Measurements from ENCODE around the gene GRHL1. TPM values are rescaled to one million over a fixed set of nuclear protein-coding genes. Genes with fewer than 3 reads are reported as not detected.

Gene GRHL1
- total RNA-seq, 1 experiment from 2014 or later: 1.9 TPM

DNA sequence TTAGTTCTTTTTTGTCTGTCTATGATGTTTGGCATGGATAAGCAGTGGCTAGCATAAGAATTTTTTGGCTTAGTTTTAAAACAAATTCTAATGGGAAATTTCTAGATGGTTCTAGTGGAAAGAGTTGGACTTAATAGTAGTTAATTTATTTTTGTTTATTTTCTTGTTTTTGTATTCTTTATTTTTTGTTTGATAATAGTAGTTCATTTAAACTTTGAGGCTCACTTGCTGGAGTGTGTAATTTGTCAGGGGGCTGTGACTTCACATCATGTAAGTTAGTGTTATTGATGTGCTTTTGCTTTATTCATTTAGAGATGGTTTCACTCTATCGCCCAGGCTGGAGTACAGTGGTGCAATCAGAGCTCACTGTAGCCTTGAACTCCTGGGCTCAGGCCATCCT lies 48.2 kb downstream of the GRHL1 start:
- in situ Hi-C loops (cut with HindIII; ENCODE audit: low pct_unique_long_range_greater_than_20kb, low sequenced_read_pairs): no loop called here
- DNase-seq (ENCODE audit: low read depth, low spot score): no peak

GRCh38 chr2:10000541-10000940 lies 49.0 kb downstream of the GRHL1 start:
- no peak for DNase-seq (ENCODE audit: low read depth, low spot score)
- in situ Hi-C loops (cut with HindIII; ENCODE audit: low pct_unique_long_range_greater_than_20kb, low sequenced_read_pairs): no loop called here

- DNase-seq (ENCODE audit: low read depth, low spot score): no peak
- in situ Hi-C loops (cut with HindIII; ENCODE audit: low pct_unique_long_range_greater_than_20kb, low sequenced_read_pairs): no loop called here
Measured at GRCh38 chr2:10001586-10001985, 50.1 kb downstream of the GRHL1 start.

GRCh38 chr2:10002109-10002508 lies 50.6 kb downstream of the GRHL1 start:
- in situ Hi-C loops (cut with HindIII; ENCODE audit: low pct_unique_long_range_greater_than_20kb, low sequenced_read_pairs): no loop called here
- DNase-seq (ENCODE audit: low read depth, low spot score): no peak

DNA sequence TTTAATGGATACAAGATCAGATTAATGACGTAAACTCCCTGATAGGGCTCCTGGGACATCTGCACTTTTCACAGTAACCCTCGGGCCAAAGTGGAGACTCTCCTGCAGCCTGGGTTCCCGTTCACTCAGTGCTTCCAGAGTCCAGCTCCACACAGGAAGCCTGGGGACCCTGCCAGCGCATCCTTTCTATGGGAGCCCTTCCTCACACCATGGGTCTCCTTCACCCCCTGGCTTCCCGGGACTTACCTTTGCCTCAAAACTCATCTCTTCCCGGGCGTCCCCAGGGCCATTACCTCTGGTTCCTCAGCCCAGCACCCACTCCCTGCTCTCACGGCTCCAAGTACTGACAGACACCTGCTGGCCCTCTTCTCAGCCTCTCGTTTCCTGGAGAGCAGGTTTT lies 51.2 kb downstream of the GRHL1 start:
- DNase-seq (ENCODE audit: low read depth, low spot score): no peak
- in situ Hi-C loops (cut with HindIII; ENCODE audit: low pct_unique_long_range_greater_than_20kb, low sequenced_read_pairs): no loop called here

GRCh38 chr2:10003206-10004125 lies 52.0 kb downstream of the GRHL1 start:
- in situ Hi-C loops (cut with HindIII; ENCODE audit: low pct_unique_long_range_greater_than_20kb, low sequenced_read_pairs): no loop called here
- DNase-seq (ENCODE audit: low read depth, low spot score): no peak

GRCh38 chr2:10004401-10004800 lies 52.9 kb downstream of the GRHL1 start:
- no peak for DNase-seq (ENCODE audit: low read depth, low spot score)
- in situ Hi-C loops (cut with HindIII; ENCODE audit: low pct_unique_long_range_greater_than_20kb, low sequenced_read_pairs): no loop called here

DNA sequence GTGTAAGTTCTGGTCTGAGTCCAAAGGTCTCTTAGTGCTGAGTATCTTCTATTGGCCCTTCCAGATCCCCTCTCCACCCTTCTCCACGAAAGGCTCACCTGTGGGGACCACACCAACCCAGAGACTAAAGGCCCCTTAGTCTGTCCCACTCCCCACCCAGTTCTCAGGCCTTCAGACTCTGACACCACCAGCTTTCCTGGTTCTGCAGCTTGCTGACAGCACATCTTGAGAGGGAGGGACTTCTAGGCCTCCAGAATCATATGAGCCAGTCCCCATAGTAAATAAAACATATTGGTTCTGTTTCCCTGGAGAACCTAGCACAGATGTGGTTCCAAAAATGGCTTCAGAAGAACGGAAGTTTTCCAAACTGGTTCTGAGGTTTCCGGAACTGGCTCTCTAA lies 53.3 kb downstream of the GRHL1 start:
- in situ Hi-C loops (cut with HindIII; ENCODE audit: low pct_unique_long_range_greater_than_20kb, low sequenced_read_pairs): no loop called here
- no peak for DNase-seq (ENCODE audit: low read depth, low spot score)

DNA sequence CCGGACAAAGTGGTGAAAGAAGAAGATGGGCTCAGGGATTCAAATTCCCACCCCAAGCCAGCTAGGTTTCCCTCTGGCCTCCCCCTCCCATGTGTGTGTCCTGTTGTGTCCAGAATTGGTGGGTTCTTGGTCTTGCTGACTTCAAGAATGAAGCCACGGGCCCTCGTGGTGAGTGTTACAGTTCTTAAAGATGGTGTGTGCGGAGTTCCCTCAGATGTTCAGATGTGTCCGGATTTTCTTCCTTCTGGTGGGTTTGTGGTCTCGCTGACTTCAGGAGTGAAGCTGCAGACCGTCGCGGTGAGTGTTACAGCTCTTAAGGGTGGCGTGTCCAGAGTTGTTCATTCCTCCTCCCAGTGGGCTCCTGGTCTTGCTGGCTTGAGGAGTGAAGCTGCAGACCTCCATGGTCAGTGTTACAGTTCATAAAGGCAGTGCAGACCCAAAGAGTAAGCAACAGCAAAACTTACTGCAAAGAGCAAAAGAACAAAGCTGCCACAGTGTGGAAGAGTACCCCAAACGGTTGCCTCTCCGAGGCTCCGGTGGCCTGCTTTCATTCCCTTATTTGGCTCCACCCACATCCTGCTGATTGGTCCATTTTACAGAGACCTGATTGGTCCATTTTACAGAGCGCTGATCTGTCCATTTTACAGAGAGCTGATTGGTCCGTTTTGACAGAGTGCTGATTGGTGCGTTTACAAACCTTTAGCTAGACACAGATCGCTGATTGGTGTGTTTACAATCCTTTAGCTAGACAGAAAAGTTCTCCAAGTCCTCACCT lies 54.2 kb downstream of the GRHL1 start:
- no peak for DNase-seq (ENCODE audit: low read depth, low spot score)
- in situ Hi-C loops (cut with HindIII; ENCODE audit: low pct_unique_long_range_greater_than_20kb, low sequenced_read_pairs): no loop called here

GRCh38 chr2:10006236-10007161 lies 55.0 kb downstream of the GRHL1 start:
- no peak for DNase-seq (ENCODE audit: low read depth, low spot score)
- in situ Hi-C loops (cut with HindIII; ENCODE audit: low pct_unique_long_range_greater_than_20kb, low sequenced_read_pairs): no loop called here

DNA sequence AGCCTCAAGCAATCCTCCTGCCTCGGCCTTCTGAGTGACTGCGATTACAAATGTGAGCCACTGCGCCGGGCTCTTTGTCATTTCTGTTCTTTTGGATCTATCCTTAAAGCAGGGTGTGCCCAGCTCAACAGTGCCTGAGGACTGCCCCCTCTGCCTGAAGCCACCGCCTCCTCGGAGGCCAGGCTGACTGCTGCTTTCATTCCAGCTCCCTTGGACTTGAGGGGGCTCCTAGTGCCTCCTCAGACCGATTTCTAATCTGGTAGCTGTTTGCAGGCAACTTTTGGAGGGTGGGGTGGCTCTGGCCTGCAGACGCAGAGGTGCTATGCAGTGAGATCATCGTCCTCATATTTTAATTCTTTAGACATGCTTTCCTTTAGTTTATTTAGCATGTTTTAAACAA lies 55.9 kb downstream of the GRHL1 start:
- in situ Hi-C loops (cut with HindIII; ENCODE audit: low pct_unique_long_range_greater_than_20kb, low sequenced_read_pairs): no loop called here
- DNase-seq (ENCODE audit: low read depth, low spot score): no peak

DNA sequence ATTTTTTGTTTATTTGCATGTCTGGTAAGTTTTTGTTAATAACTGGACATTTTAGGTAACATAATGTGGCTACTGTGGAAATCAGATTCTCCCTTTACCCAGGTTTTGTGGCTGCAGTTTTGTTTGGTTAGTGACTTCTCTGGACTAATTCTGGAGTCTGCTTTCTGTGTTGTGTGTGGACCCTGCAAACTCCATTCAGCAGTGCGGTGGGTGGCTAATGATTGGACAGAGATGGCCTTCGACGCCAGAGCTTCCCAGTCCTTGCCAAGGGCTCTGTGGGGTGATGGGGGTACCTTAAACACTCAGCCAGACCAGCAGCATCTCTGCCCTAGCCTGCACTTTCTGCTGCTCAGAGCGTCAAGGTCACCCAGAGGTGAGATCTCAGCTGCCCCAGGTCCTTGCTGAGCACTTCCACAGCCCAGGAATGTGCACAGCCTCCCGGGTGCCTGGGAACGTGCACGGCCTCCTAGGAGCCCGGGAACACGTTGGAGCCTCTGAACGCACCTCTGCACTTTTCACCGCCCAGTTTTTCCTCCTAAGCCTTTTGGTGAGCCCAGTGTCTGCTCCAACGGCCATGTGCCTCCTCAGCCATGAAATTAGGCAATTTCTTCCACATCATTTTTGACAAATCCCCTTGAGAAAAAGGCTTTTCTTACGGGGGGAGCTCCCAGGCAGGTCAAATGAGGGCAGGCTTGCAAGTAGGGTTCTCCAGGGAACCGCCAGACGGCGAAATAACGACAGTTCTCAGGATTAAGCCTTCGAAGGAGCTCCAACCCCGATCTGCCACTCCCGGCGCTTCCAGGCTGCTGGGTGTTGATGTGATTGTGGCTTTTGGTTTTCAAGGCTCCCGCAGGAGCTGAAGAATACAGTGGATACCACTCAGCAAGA lies 56.7 kb downstream of the GRHL1 start:
- in situ Hi-C loops (cut with HindIII; ENCODE audit: low pct_unique_long_range_greater_than_20kb, low sequenced_read_pairs): no loop called here
- no peak for DNase-seq (ENCODE audit: low read depth, low spot score)

DNA sequence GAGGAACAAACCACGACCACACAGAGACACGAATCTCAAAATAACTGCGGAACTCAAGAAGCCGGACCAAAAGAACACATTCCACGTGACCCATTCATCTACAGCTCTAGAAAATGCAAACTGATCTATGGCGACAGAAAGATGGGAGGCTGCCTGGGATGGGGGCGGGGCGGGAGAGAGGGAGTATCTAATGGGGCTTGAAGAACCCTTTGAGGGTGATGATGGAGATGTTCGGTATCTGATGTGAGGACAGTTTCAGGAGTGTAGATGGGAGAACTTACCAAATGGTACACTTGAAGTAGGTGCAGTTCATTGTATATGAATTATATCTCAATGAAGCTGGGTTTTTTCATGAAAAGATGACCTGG lies 57.3 kb downstream of the GRHL1 start:
- no peak for DNase-seq (ENCODE audit: low read depth, low spot score)
- in situ Hi-C loops (cut with HindIII; ENCODE audit: low pct_unique_long_range_greater_than_20kb, low sequenced_read_pairs): no loop called here

DNA sequence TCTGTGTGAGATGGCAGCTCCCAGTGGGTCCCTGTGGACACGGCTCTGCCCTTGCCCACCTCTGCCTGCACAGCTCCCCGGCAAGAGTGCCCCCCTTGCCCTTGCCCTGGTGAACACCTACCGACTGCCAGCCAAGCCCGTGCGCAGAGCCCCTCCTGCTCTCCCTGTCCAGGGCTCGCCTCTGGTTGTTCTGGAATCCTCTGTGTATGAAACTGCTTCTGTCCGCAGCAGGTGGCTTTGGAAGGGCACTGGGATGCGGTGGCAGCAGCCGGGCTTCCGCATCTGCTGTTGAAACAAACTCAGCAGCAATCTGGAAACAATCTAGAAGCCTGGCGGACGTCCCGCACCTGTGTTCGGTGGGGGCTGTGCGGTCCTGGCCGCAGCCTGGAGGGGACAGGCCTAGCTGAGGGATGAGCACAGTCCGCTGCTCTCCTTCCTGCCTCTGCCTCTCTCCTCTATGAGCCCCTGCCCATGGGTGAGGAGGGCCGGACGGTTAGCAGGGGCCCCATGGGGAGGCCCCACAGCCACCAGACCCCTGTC lies 57.8 kb downstream of the GRHL1 start:
- no peak for DNase-seq (ENCODE audit: low read depth, low spot score)
- in situ Hi-C loops (cut with HindIII; ENCODE audit: low pct_unique_long_range_greater_than_20kb, low sequenced_read_pairs): no loop called here

GRCh38 chr2:10009811-10010781 lies 58.6 kb downstream of the GRHL1 start:
- in situ Hi-C loops (cut with HindIII; ENCODE audit: low pct_unique_long_range_greater_than_20kb, low sequenced_read_pairs): no loop called here
- no peak for DNase-seq (ENCODE audit: low read depth, low spot score)

All from SK-MEL-5 (cell line).